Body of pancreas (tissue), 4 donors: ENCODE data around the gene BRIP1. TPM values are rescaled to one million over a fixed set of nuclear protein-coding genes. Genes with fewer than 3 reads are reported as not detected.

Source experiments
- ATAC-seq: fragments of 150-250 bp; one replicate; pipeline ENCODE4 v1.9.1; 2016
- DNase-seq, 4 donors: peaks; one replicate each; pipeline ENCODE4 v3.0.0-alpha.2; 2019
- H3K27ac ChIP-seq, 4 donors: fragments of 200-600 bp; sonication (generic); 1 replicate in 3 of 4; 2 replicates in 1 of 4; pipeline versions ENCODE4 v1.5.1 to v1.6.1; 2016 to 2019; ENCODE audit warnings: mild to moderate bottlenecking in 1 of 4, mixed read lengths in 1 of 4, moderate library complexity in 1 of 4
- H3K27me3 ChIP-seq, 2 donors: fragments of 200-600 bp; sonication (generic); one replicate each; pipeline ENCODE4 v1.6.0; 2016; ENCODE audit warnings: mild to moderate bottlenecking in 1 of 2
- H3K36me3 ChIP-seq, 2 donors: fragments of 200-600 bp; sonication (generic); replicated peaks in 1 of 2; 2 replicates each; pipeline ENCODE4 v1.5.1; 2016; ENCODE audit warnings: low read depth in 2 of 2; ENCODE audit not compliant: insufficient read depth in 1 of 2
- H3K4me1 ChIP-seq: fragments of 200-600 bp; sonication (generic); one replicate; pipeline ENCODE4 v1.6.0; 2016
- H3K4me3 ChIP-seq, 2 donors: fragments of 200-600 bp; sonication (generic); 1 replicate in 1 of 2; 2 replicates in 1 of 2; pipeline ENCODE4 v1.5.1; 2016 to 2019
- H3K9me3 ChIP-seq, 3 donors: fragments of 200-600 bp; sonication (generic); 1 replicate in 2 of 3; 2 replicates in 1 of 3; pipeline ENCODE4 v1.5.1; 2016
- CTCF ChIP-seq, 7 experiments: fragments of 450-650 bp in 4 of 7; fragments of 200-600 bp in 3 of 7; sonication (generic) in 3 of 7; IDR thresholded peaks; one replicate each; pipeline ENCODE4 v1.5.1; 2016 to 2019; ENCODE audit warnings: antibody characterized with exemption in 7 of 7
- POLR2A ChIP-seq, 3 donors: fragments of 450-650 bp; IDR thresholded peaks; one replicate each; pipeline ENCODE4 v1.6.1; 2016; ENCODE audit warnings: antibody characterized with exemption in 3 of 3, mild to moderate bottlenecking in 2 of 3
- WGBS, 2 donors: methylation state at CpG; one replicate each; pipeline ENCODE4 v1.1.5; 2017; 5-methylcytosine and 5-hydroxymethylcytosine counted together
- intact Hi-C: fragments of 100-400 bp; cut with DNase I; formaldehyde crosslinking; loops from one replicate; pipeline ENCODE4 v1.15.1; 2023
- total RNA-seq, 2 donors: library from RNA; depleted of rRNA; stranded (reverse); fragments of >200 nt; gene quantifications; one replicate each; pipeline ENCODE4 v1.1.0, GENCODE V29; 2016

Gene BRIP1
- total RNA-seq, 2 donors from 2014 or later = under 0.01 to 0.33 TPM

- no peaks in the 10 kb centered on the region for H3K9me3 ChIP-seq
- no peak overlapping the region for H3K27ac ChIP-seq
- H3K4me3 ChIP-seq = no peak overlapping the region
- no peak for TF ChIP-seq CTCF (IDR thresholded peaks at IDR 0.05)
- TF ChIP-seq POLR2A (IDR thresholded peaks at IDR 0.05) = no peak
- H3K27me3 ChIP-seq = no peaks in the 10 kb centered on the region
- H3K4me1 ChIP-seq = no peaks in the 10 kb centered on the region
- DNase-seq (no peak), ATAC-seq (no peak)
- WGBS, 2 donors = 48 to 57% methylated on average over 1 of the region's 1 CpG
- H3K36me3 ChIP-seq = no peaks in the 10 kb centered on the region
- intact Hi-C loops = no loop called here
Observed at GRCh38 chr17:61641715-61642114, 221.6 kb downstream of the BRIP1 start.

GRCh38 chr17:61641084-61641483 is 222.2 kb downstream of the BRIP1 start:
- TF ChIP-seq CTCF (IDR thresholded peaks at IDR 0.05) (no peak), POLR2A (IDR thresholded peaks at IDR 0.05) (no peak)
- intact Hi-C loops = no loop called here
- Histone ChIP-seq H3K4me1 (no peaks in the 10 kb centered on the region), H3K4me3 (no peak overlapping the region), H3K36me3 (no peaks in the 10 kb centered on the region), H3K27ac (no peak overlapping the region), H3K9me3 (no peaks in the 10 kb centered on the region), H3K27me3 (no peaks in the 10 kb centered on the region)
- WGBS, 2 donors = 88 to 90% methylated on average over 6 of the region's 6 CpGs
- DNase-seq (no peak), ATAC-seq (no peak)

- Histone ChIP-seq H3K27me3 (no peaks in the 10 kb centered on the region), H3K4me3 (no peak overlapping the region), H3K9me3 (no peaks in the 10 kb centered on the region), H3K27ac (no peak overlapping the region), H3K4me1 (no peaks in the 10 kb centered on the region), H3K36me3 (no peaks in the 10 kb centered on the region)
- DNase-seq (no peak), ATAC-seq (no peak)
- intact Hi-C loops = no loop called here
- WGBS, 2 donors = 61 to 70% methylated on average over 1 of the region's 1 CpG
- TF ChIP-seq CTCF (IDR thresholded peaks at IDR 0.05) = no peak
- TF ChIP-seq POLR2A (IDR thresholded peaks at IDR 0.05) = no peak
Observed at GRCh38 chr17:61639818-61640217, 223.5 kb downstream of the BRIP1 start.

GRCh38 chr17:61638087-61638486 is 225.2 kb downstream of the BRIP1 start:
- no peaks in the 10 kb centered on the region for H3K4me1 ChIP-seq
- no peaks in the 10 kb centered on the region for H3K27me3 ChIP-seq
- intact Hi-C loops = no loop called here
- no peak overlapping the region for H3K4me3 ChIP-seq
- TF ChIP-seq CTCF (IDR thresholded peaks at IDR 0.05) = no peak
- H3K27ac ChIP-seq = no peak overlapping the region
- ATAC-seq (no peak), DNase-seq (no peak)
- H3K9me3 ChIP-seq = no peaks in the 10 kb centered on the region
- no peaks in the 10 kb centered on the region for H3K36me3 ChIP-seq
- 9 to 39% methylated on average over 1 of the region's 1 CpG for WGBS, 2 donors

- intact Hi-C loops = no loop called here
- 4 to 13% methylated on average over 3 of the region's 3 CpGs for WGBS, 2 donors
- ATAC-seq = no peak
Observed at GRCh38 chr17:61635913-61636432, 227.4 kb downstream of the BRIP1 start.

More at GRCh38 chr17:61635913-61636432, 227.4 kb downstream of the BRIP1 start:
- H3K36me3 ChIP-seq = no peaks in the 10 kb centered on the region
- peak; percentile 27 to 53 (median 49) for DNase-seq
- H3K27me3 ChIP-seq = no peaks in the 10 kb centered on the region
- no peaks in the 10 kb centered on the region for H3K9me3 ChIP-seq
- no peak overlapping the region for H3K27ac ChIP-seq
- H3K4me3 ChIP-seq = no peak overlapping the region
- no peaks in the 10 kb centered on the region for H3K4me1 ChIP-seq
- peak; percentile 22 to 65 (median 59) for TF ChIP-seq CTCF (IDR thresholded peaks at IDR 0.05)
- TF ChIP-seq POLR2A (IDR thresholded peaks at IDR 0.05) = no peak
